Measurements from ENCODE around the gene LCN1. TPM values are rescaled to one million over a fixed set of nuclear protein-coding genes. Genes with fewer than 3 reads are reported as not detected.

Gene LCN1
- total and polyA plus RNA-seq, 2 of the 8 experiments (the other 6 are each of a cell fraction or from before 2014, with no cell fraction given) = not detected

DNA sequence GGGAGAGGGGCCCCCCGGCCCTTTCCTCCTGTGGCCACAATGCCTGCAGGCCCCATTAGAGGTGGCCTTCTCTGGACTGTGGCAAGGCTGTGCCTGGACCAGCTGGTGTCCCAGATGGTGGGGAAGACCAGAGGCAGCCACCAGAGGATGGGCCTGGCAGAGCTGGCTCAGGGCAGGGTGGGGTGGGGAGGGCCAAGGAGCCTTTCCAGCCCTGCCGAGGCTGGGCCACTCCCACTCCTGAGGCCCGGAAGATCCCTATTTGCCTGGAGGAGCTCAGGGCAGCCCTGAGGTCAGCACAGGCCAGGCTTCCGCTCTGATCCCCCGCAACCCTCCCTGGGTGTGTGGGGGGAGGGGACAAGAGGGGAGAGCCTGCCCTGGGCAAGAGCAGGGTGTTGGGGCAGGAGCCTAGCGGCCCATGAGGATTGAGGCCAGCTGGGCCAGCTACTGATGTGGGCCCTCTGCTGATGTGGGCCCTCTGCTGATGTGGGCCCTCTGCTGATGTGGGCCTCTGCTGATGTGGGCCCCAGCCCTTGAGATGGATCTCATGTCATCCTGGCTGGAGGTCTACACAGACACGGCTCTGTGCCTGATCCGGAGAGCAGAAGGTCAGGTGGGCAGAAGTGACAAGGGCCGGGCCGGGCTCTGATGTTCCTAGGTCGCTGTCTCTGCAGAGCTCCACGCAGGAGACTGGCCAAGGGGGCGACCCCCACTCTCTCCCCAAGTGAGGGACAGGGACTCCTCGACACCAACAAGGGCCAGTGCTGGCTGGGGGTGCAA, 14.7 kb upstream of the LCN1 start:
- Histone ChIP-seq H4K91ac (replicated peaks; ENCODE audit: insufficient read length, low read length) (no peak overlapping the region), H3K27ac (ENCODE audit: low read depth, low read length) (no peak overlapping the region; the same call in 1 of the 2 replicates), H3K4ac (replicated peaks; ENCODE audit: insufficient read length, low read depth, low read length) (no peak overlapping the region), H2AK5ac (ENCODE audit: low read depth, low read length) (no peak overlapping the region), H4K20me1 (replicated peaks in 1 of 2; ENCODE audit: control insufficient read depth in 1 of 2, insufficient read depth in 2 of 2, low read length in 2 of 2) (peaks cover 15 to 18% of the 10 kb centered on the region in 2 experiments), H2BK15ac (ENCODE audit: low read length) (no peak overlapping the region), H3K27me3 (replicated peaks in 1 of 4; ENCODE audit: control insufficient read depth in 3 of 4, extremely low read depth in 1 of 4, insufficient read depth in 3 of 4, low read length in 3 of 4) (no peaks in the 10 kb centered on the region), H2BK5ac (ENCODE audit: low read depth, low read length) (0 out of 2 replicates have a peak overlapping the region, but pooled peaks have one; percentile 52), H3K14ac (ENCODE audit: insufficient read length) (no peak overlapping the region), H3K79me2 (ENCODE audit: control insufficient read depth in 1 of 2, insufficient read depth in 2 of 2, low read length in 2 of 2) (peaks cover 0 to 8% of the 10 kb centered on the region in 2 experiments; a peak in 2 of 4 replicates), H3K23ac (ENCODE audit: insufficient read length) (no peak overlapping the region), H3K9ac (replicated peaks in 1 of 4; ENCODE audit: extremely low read depth in 1 of 4, low read depth in 3 of 4, low read length in 3 of 4) (no peak overlapping the region), H3K79me1 (ENCODE audit: low read depth, low read length) (0 out of 2 replicates have a peak, but pooled peaks cover 2% of the 10 kb centered on the region), H2AFZ (ENCODE audit: low read length) (no peak overlapping the region), H2BK12ac (ENCODE audit: low read depth, low read length) (no peak overlapping the region), H3K18ac (ENCODE audit: extremely low read depth, low read length) (no peak overlapping the region), H3K4me2 (ENCODE audit: insufficient read depth in 1 of 2, low read depth in 2 of 2, low read length in 2 of 2) (no peak overlapping the region), H3K56ac (replicated peaks; ENCODE audit: insufficient read length, low read depth, low read length) (no peak overlapping the region), H3K4me1 (replicated peaks in 1 of 4; ENCODE audit: control insufficient read depth in 3 of 4, insufficient read depth in 4 of 4, low read length in 3 of 4) (peaks cover 0 to 11% (median 3%) of the 10 kb centered on the region in 4 experiments; a peak in 5 of 7 replicates), H2BK20ac (ENCODE audit: low read length) (no peak overlapping the region), H4K5ac (ENCODE audit: insufficient read length, low read depth, low read length) (no peak overlapping the region), H3K36me3 (ENCODE audit: control insufficient read depth in 2 of 4, insufficient read depth in 4 of 4, low read length in 3 of 4) (peaks cover 8 to 30% (median 20%) of the 10 kb centered on the region in 4 experiments; a peak in 7 of 8 replicates), H3K4me3 (ENCODE audit: extremely low read depth in 1 of 4, insufficient read depth in 2 of 4, low read depth in 3 of 4, low read length in 4 of 4) (no peak overlapping the region), H3K23me2 (ENCODE audit: low read depth, low read length) (no peaks in the 10 kb centered on the region; the same call in 1 of the 2 replicates), H2BK120ac (replicated peaks; ENCODE audit: low read depth, low read length) (no peak overlapping the region), H3K9me3 (ENCODE audit: insufficient read depth in 2 of 2, low read depth in 1 of 2, low read length in 1 of 2) (no peaks in the 10 kb centered on the region), H4K8ac (ENCODE audit: extremely low read depth, insufficient read depth, low read length) (peak overlapping the region; percentile 23)
- 92% methylated on average over 8 of the region's 14 CpGs; no CpG with 5 or more reads in 1 of the 2 experiments for WGBS, 2 experiments (ENCODE audit: extremely low coverage in 1 of 2, insufficient coverage in 1 of 2, insufficient read length in 1 of 2, insufficient replicate concordance in 2 of 2, low coverage in 1 of 2, low lambda C conversion rate in 2 of 2, missing lambda C conversion rate in 1 of 2)
- ChIA-PET POLR2A (ENCODE audit: partially characterized antibody) (interaction anchor here (0.6 to 2.8 kb wide), 6 partner anchors 20 to 176 kb away, joined by 3 to 10 read pairs (median 3); no protein-coding TSS in a partner anchor), CTCF (ENCODE audit: partially characterized antibody) (interaction anchor here (1.2 to 2.2 kb wide), 10 partner anchors 11 to 432 kb away, joined by 3 to 14 read pairs (median 4); no protein-coding TSS in a partner anchor)
- no peak for TF ChIP-seq YY1 (IDR thresholded peaks at IDR 0.05; ENCODE audit: low read depth, low read length)
- no peak for TF ChIP-seq BACH1 (IDR thresholded peaks at IDR 0.05; ENCODE audit: low read length)
- TF ChIP-seq CHD1 (IDR thresholded peaks at IDR 0.05; ENCODE audit: low read depth, low read length) = no peak
- TF ChIP-seq CBX8 (IDR thresholded peaks at IDR 0.05; ENCODE audit: borderline replicate concordance, low read depth, low read length) = no peak
- TF ChIP-seq BCL11A (IDR thresholded peaks at IDR 0.05; ENCODE audit: low read depth in 2 of 2, low read length in 2 of 2) = no peak
- TF ChIP-seq CBX5 (IDR thresholded peaks at IDR 0.05; ENCODE audit: low read depth, low read length) = no peak
- no peak for TF ChIP-seq RAD21 (IDR thresholded peaks at IDR 0.05 in 1 of 2, conservative IDR thresholded peaks at IDR 0.05 in 1 of 2; ENCODE audit: low read depth in 2 of 2, low read length in 2 of 2)
- no peak for FAIRE-seq
- peak in 1 of 2 experiments; percentile 58 for DNase-seq (ENCODE audit: low read depth in 1 of 2, low spot score in 2 of 2)

Measured in H1 (cell line).